Measurements from ENCODE around the gene SRXN1.

DNA sequence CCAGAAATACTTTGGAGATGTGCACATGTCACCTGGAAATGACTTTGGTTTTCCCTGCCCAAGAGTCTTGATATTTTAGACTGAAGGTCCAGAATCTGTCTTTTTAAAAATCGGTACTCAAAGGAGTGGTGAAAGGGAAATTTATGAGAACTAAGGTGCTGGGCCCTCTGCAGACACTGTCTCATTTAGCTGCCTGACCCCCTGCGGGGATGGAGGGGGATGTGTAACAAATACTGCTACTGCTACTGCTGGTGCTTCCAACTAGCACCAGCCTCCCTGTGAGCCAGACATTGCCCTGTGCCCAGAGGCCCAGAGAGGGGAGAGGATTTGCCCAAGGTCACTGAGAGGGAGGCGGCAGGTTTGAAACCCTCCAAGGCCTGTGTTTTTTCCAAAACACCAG is 15.6 kb upstream of the SRXN1 start:
- TF ChIP-seq, protein P1, sequence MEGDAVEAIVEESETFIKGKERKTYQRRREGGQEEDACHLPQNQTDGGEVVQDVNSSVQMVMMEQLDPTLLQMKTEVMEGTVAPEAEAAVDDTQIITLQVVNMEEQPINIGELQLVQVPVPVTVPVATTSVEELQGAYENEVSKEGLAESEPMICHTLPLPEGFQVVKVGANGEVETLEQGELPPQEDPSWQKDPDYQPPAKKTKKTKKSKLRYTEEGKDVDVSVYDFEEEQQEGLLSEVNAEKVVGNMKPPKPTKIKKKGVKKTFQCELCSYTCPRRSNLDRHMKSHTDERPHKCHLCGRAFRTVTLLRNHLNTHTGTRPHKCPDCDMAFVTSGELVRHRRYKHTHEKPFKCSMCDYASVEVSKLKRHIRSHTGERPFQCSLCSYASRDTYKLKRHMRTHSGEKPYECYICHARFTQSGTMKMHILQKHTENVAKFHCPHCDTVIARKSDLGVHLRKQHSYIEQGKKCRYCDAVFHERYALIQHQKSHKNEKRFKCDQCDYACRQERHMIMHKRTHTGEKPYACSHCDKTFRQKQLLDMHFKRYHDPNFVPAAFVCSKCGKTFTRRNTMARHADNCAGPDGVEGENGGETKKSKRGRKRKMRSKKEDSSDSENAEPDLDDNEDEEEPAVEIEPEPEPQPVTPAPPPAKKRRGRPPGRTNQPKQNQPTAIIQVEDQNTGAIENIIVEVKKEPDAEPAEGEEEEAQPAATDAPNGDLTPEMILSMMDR (IDR thresholded peaks at IDR 0.05; ENCODE audit: borderline replicate concordance, extremely low read depth, low read length, poor library complexity, severe bottlenecking) = no peak
- no peak for TF ChIP-seq EZH2 (IDR thresholded peaks at IDR 0.05; ENCODE audit: borderline replicate concordance, low read depth, low read length, severe bottlenecking)
